Nephron progenitor cell (in vitro differentiated cells): Measurements from ENCODE around the gene NUMB.

Experiments
- DNase-seq: peaks from one replicate; pipeline ENCODE4 v3.0.0; 2021
- H3K27ac Mint-ChIP-seq: 2 replicates; pipeline ENCODE4 v1.8.0; 2021; ENCODE audit warnings: mild to moderate bottlenecking, moderate library complexity, mixed read lengths
- H3K27me3 Mint-ChIP-seq: 2 replicates; pipeline ENCODE4 v1.8.0; 2021; ENCODE audit warnings: mild to moderate bottlenecking, low read depth, mixed read lengths; ENCODE audit not compliant: poor library complexity
- H3K36me3 Mint-ChIP-seq: 2 replicates; pipeline ENCODE4 v1.8.0; 2021; ENCODE audit warnings: low read depth, mixed read lengths
- H3K4me1 Mint-ChIP-seq: 2 replicates; pipeline ENCODE4 v1.8.0; 2021; ENCODE audit warnings: mixed read lengths
- H3K4me3 Mint-ChIP-seq: 2 replicates; pipeline ENCODE4 v1.8.0; 2021; ENCODE audit warnings: mild to moderate bottlenecking, moderate library complexity, mixed read lengths
- H3K9me3 Mint-ChIP-seq: 2 replicates; pipeline ENCODE4 v1.8.0; 2021; ENCODE audit warnings: mild to moderate bottlenecking, moderate library complexity, mixed read lengths
- CTCF ChIP-seq: fragments of 200-600 bp; sonication (generic); IDR thresholded peaks from 2 replicates; pipeline ENCODE4 v1.5.0; 2021; ENCODE audit warnings: antibody characterized with exemption

The NUMB gene

GRCh38 chr14:73246387-73247150 is 211.8 kb downstream of the NUMB start:
- no peak overlapping the region for H3K4me3 Mint-ChIP-seq
- no peak overlapping the region for H3K27ac Mint-ChIP-seq
- H3K36me3 Mint-ChIP-seq: no peaks in the 10 kb centered on the region

GRCh38 chr14:73245480-73246325 is 212.6 kb downstream of the NUMB start:
- H3K36me3 Mint-ChIP-seq: no peaks in the 10 kb centered on the region
- peaks cover 45% of the 10 kb centered on the region for H3K27me3 Mint-ChIP-seq
- H3K4me3 Mint-ChIP-seq: no peak overlapping the region
- DNase-seq: no peak
- H3K9me3 Mint-ChIP-seq: peaks cover 3% of the 10 kb centered on the region
- H3K27ac Mint-ChIP-seq: no peak overlapping the region
- peaks cover 51% of the 10 kb centered on the region for H3K4me1 Mint-ChIP-seq
- TF ChIP-seq CTCF: no peak

More at GRCh38 chr14:73246387-73247150, 211.8 kb downstream of the NUMB start:
- no peak for DNase-seq
- H3K4me1 Mint-ChIP-seq: peaks cover 55% of the 10 kb centered on the region
- peaks cover 36% of the 10 kb centered on the region for H3K27me3 Mint-ChIP-seq
- H3K9me3 Mint-ChIP-seq: peaks cover 3% of the 10 kb centered on the region
- TF ChIP-seq CTCF: no peak

GRCh38 chr14:73244541-73245290 is 213.6 kb downstream of the NUMB start:
- Mint-ChIP-seq H3K27ac (peak overlapping the region; percentile 66), H3K4me3 (peak overlapping the region; percentile 5), H3K4me1 (peaks cover 41% of the 10 kb centered on the region), H3K36me3 (no peaks in the 10 kb centered on the region), H3K27me3 (peaks cover 55% of the 10 kb centered on the region), H3K9me3 (peaks cover 3% of the 10 kb centered on the region)
- TF ChIP-seq CTCF: no peak
- DNase-seq: no peak

- Mint-ChIP-seq H3K9me3 (peaks cover 3% of the 10 kb centered on the region), H3K36me3 (no peaks in the 10 kb centered on the region), H3K27ac (no peak overlapping the region), H3K27me3 (peaks cover 64% of the 10 kb centered on the region), H3K4me1 (peaks cover 41% of the 10 kb centered on the region), H3K4me3 (no peak overlapping the region)
- TF ChIP-seq CTCF: no peak
- DNase-seq: no peak
These were observed 214.6 kb downstream of the NUMB start for GRCh38 chr14:73243748-73244147.

GRCh38 chr14:73243341-73243740 is 215.0 kb downstream of the NUMB start:
- Mint-ChIP-seq H3K27me3 (peaks cover 69% of the 10 kb centered on the region), H3K27ac (no peak overlapping the region), H3K4me3 (no peak overlapping the region), H3K4me1 (peaks cover 40% of the 10 kb centered on the region), H3K36me3 (no peaks in the 10 kb centered on the region), H3K9me3 (peaks cover 3% of the 10 kb centered on the region)
- TF ChIP-seq CTCF: no peak
- no peak for DNase-seq
